ENCODE measurements around the gene SEMA5A. TPM values are rescaled to one million over a fixed set of nuclear protein-coding genes. Genes with fewer than 3 reads are reported as not detected.

SEMA5A gene
- total and polyA plus RNA-seq, 2 donors (not counting 1 experiment from before 2014, with no cell fraction given): not detected

- Mint-ChIP-seq H3K27me3 (no peaks in the 10 kb centered on the region), H3K4me3 (no peak overlapping the region), H3K27ac (no peak overlapping the region), H3K4me1 (no peaks in the 10 kb centered on the region), H3K9me3 (ENCODE audit: insufficient read depth) (no peaks in the 10 kb centered on the region)
- H3K27me3 ChIP-seq (replicated peaks in 1 of 4; ENCODE audit: control extremely low read depth in 1 of 4, control insufficient read depth in 3 of 4, insufficient read depth in 4 of 4, low read length in 3 of 4): no peaks in the 10 kb centered on the region
- no peaks in the 10 kb centered on the region for H3K4me1 ChIP-seq (ENCODE audit: control insufficient read depth in 2 of 2, insufficient read depth in 2 of 2, low read length in 2 of 2)
- H3K79me2 ChIP-seq (ENCODE audit: control insufficient read depth, insufficient read depth, low read length): no peaks in the 10 kb centered on the region
- H2AFZ ChIP-seq (ENCODE audit: insufficient read depth, low read depth, low read length, poor library complexity, severe bottlenecking): no peak overlapping the region
- no peaks in the 10 kb centered on the region for H4K20me1 ChIP-seq (ENCODE audit: control insufficient read depth, insufficient read depth, low read length, poor library complexity, severe bottlenecking)
- ATAC-seq (ENCODE audit: low read depth) (no peak), DNase-seq (no peak)
- ChIA-PET CTCF (no interaction called here), POLR2A (no interaction called here)
- H3K27ac ChIP-seq (ENCODE audit: low read length in 2 of 2): no peak overlapping the region
- no peak overlapping the region for H3K9ac ChIP-seq (ENCODE audit: low read length)
- H3K4me2 ChIP-seq (replicated peaks; ENCODE audit: low read depth, low read length, poor library complexity, severe bottlenecking): no peak overlapping the region
- TF ChIP-seq, protein P1, sequence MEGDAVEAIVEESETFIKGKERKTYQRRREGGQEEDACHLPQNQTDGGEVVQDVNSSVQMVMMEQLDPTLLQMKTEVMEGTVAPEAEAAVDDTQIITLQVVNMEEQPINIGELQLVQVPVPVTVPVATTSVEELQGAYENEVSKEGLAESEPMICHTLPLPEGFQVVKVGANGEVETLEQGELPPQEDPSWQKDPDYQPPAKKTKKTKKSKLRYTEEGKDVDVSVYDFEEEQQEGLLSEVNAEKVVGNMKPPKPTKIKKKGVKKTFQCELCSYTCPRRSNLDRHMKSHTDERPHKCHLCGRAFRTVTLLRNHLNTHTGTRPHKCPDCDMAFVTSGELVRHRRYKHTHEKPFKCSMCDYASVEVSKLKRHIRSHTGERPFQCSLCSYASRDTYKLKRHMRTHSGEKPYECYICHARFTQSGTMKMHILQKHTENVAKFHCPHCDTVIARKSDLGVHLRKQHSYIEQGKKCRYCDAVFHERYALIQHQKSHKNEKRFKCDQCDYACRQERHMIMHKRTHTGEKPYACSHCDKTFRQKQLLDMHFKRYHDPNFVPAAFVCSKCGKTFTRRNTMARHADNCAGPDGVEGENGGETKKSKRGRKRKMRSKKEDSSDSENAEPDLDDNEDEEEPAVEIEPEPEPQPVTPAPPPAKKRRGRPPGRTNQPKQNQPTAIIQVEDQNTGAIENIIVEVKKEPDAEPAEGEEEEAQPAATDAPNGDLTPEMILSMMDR (IDR thresholded peaks at IDR 0.05): no peak
- TF ChIP-seq EZH2 (IDR thresholded peaks at IDR 0.05; ENCODE audit: borderline replicate concordance, insufficient read depth, low read depth, low read length, poor library complexity, severe bottlenecking): no peak
- H3K36me3 ChIP-seq (replicated peaks in 1 of 2; ENCODE audit: control extremely low read depth in 1 of 2, control insufficient read depth in 1 of 2, extremely low read depth in 1 of 2, insufficient read depth in 2 of 2, low read length in 1 of 2): no peaks in the 10 kb centered on the region
- H3K4me3 ChIP-seq (ENCODE audit: control extremely low read depth in 1 of 5, extremely low read depth in 1 of 5, insufficient read depth in 1 of 5, low read depth in 2 of 5, low read length in 4 of 5): no peak overlapping the region
- 80% methylated on average over 1 of the region's 1 CpG for WGBS (ENCODE audit: insufficient coverage)
- no peaks in the 10 kb centered on the region for H3K9me3 ChIP-seq (ENCODE audit: control extremely low read depth in 1 of 3, control insufficient read depth in 2 of 3, insufficient read depth in 1 of 3, low read length in 2 of 3)
- intact Hi-C loops (cut with micrococcal nuclease): no loop called here
These were observed 46.4 kb downstream of the SEMA5A start for GRCh38 chr5:9499498-9499876.

GRCh38 chr5:9498541-9499497 is 47.1 kb downstream of the SEMA5A start:
- 97% methylated on average over 6 of the region's 14 CpGs for WGBS (ENCODE audit: insufficient coverage)
- H3K27ac Mint-ChIP-seq: no peak overlapping the region
- no peak overlapping the region for H3K4me2 ChIP-seq (replicated peaks; ENCODE audit: low read depth, low read length, poor library complexity, severe bottlenecking)
- no peak overlapping the region for H3K4me3 Mint-ChIP-seq
- H3K27me3 ChIP-seq (replicated peaks in 1 of 4; ENCODE audit: control extremely low read depth in 1 of 4, control insufficient read depth in 3 of 4, insufficient read depth in 4 of 4, low read length in 3 of 4): no peaks in the 10 kb centered on the region
- CTCF ChIA-PET: no interaction called here
- no peaks in the 10 kb centered on the region for H4K20me1 ChIP-seq (ENCODE audit: control insufficient read depth, insufficient read depth, low read length, poor library complexity, severe bottlenecking)
- ATAC-seq (ENCODE audit: low read depth) (no peak), DNase-seq (no peak)
- POLR2A ChIA-PET: no interaction called here
- H3K4me1 Mint-ChIP-seq: no peaks in the 10 kb centered on the region
- no peaks in the 10 kb centered on the region for H3K9me3 ChIP-seq (ENCODE audit: control extremely low read depth in 1 of 3, control insufficient read depth in 2 of 3, insufficient read depth in 1 of 3, low read length in 2 of 3)
- no peaks in the 10 kb centered on the region for H3K79me2 ChIP-seq (ENCODE audit: control insufficient read depth, insufficient read depth, low read length)
- H3K36me3 ChIP-seq (replicated peaks in 1 of 2; ENCODE audit: control extremely low read depth in 1 of 2, control insufficient read depth in 1 of 2, extremely low read depth in 1 of 2, insufficient read depth in 2 of 2, low read length in 1 of 2): no peaks in the 10 kb centered on the region
- H3K9me3 Mint-ChIP-seq (ENCODE audit: insufficient read depth): no peaks in the 10 kb centered on the region
- intact Hi-C loops (cut with micrococcal nuclease): no loop called here
- H3K4me3 ChIP-seq (ENCODE audit: control extremely low read depth in 1 of 5, extremely low read depth in 1 of 5, insufficient read depth in 1 of 5, low read depth in 2 of 5, low read length in 4 of 5): no peak overlapping the region
- no peak overlapping the region for H2AFZ ChIP-seq (ENCODE audit: insufficient read depth, low read depth, low read length, poor library complexity, severe bottlenecking)
- no peak overlapping the region for H3K9ac ChIP-seq (ENCODE audit: low read length)
- no peak overlapping the region for H3K27ac ChIP-seq (ENCODE audit: low read length in 2 of 2)
- no peak for TF ChIP-seq EZH2 (IDR thresholded peaks at IDR 0.05; ENCODE audit: borderline replicate concordance, insufficient read depth, low read depth, low read length, poor library complexity, severe bottlenecking)
- TF ChIP-seq, protein P1 (IDR thresholded peaks at IDR 0.05): no peak
- H3K27me3 Mint-ChIP-seq: no peaks in the 10 kb centered on the region
- H3K4me1 ChIP-seq (ENCODE audit: control insufficient read depth in 2 of 2, insufficient read depth in 2 of 2, low read length in 2 of 2): no peaks in the 10 kb centered on the region

Measured in B cell (primary cell).